Osteoblast (primary cell): ENCODE measurements around the gene SOX12. TPM values are rescaled to one million over a fixed set of nuclear protein-coding genes. Genes with fewer than 3 reads are reported as not detected.

ENCODE experiments used
- DNase-seq: peaks from one replicate; pipeline ENCODE4 v3.0.0; 2011; ENCODE audit warnings: low spot score, mixed read lengths; ENCODE audit not compliant: insufficient read length; ENCODE audit errors: missing footprints
- H2AFZ ChIP-seq: 2 replicates; pipeline ENCODE4 v1.6.0; 2011; ENCODE audit warnings: mild to moderate bottlenecking, low read length
- H3K27ac ChIP-seq: 2 replicates; pipeline ENCODE4 v1.5.1; 2011; ENCODE audit warnings: mild to moderate bottlenecking, low read depth, low read length, moderate library complexity
- H3K27me3 ChIP-seq: 2 replicates; pipeline ENCODE4 v1.6.0; 2012; ENCODE audit warnings: mild to moderate bottlenecking, control low read depth, inconsistent platforms, low read length, moderate library complexity; ENCODE audit not compliant: insufficient read depth
- H3K36me3 ChIP-seq: 2 replicates; pipeline ENCODE4 v1.5.1; 2011; ENCODE audit warnings: mild to moderate bottlenecking, low read length, control low read depth, moderate library complexity; ENCODE audit not compliant: insufficient read depth
- H3K4me1 ChIP-seq: 2 replicates; pipeline ENCODE4 v1.5.1; 2011; ENCODE audit warnings: mild to moderate bottlenecking, low read length, control low read depth, moderate library complexity; ENCODE audit not compliant: insufficient read depth
- H3K4me2 ChIP-seq: 2 replicates; pipeline ENCODE4 v1.6.0; 2011; ENCODE audit warnings: mild to moderate bottlenecking, low read length; ENCODE audit not compliant: insufficient read depth
- H3K4me3 ChIP-seq: fragments of 200-600 bp; sonication (generic); 3 replicates; pipeline ENCODE4 v1.5.1; 2012; ENCODE audit warnings: mild to moderate bottlenecking, low read length, inconsistent platforms; ENCODE audit not compliant: insufficient read depth
- H3K79me2 ChIP-seq: 2 replicates; pipeline ENCODE4 v1.6.0; 2012; ENCODE audit warnings: mild to moderate bottlenecking, low read length, control low read depth, inconsistent platforms; ENCODE audit not compliant: insufficient read depth
- H3K9me3 ChIP-seq: 2 replicates; pipeline ENCODE4 v1.5.1; 2011; ENCODE audit warnings: low read depth, low read length, control low read depth
- H4K20me1 ChIP-seq: 2 replicates; pipeline ENCODE4 v1.6.0; 2012; ENCODE audit warnings: mild to moderate bottlenecking, low read length, control low read depth; ENCODE audit not compliant: insufficient read depth
- total RNA-seq: library from RNA; depleted of rRNA; stranded (reverse); fragments of >200 nt; gene quantifications from 2 replicates; pipeline ENCODE4 v1.2.3, GENCODE V29; 2012
- TF ChIP-seq, protein P1 (sequence below): IDR thresholded peaks from 2 replicates; pipeline ENCODE4 v1.5.1; 2011; ENCODE audit warnings: mild to moderate bottlenecking, low read depth, low read length, moderate library complexity; ENCODE audit errors: extremely low read depth

The SOX12 gene
- total RNA-seq, 1 donor = 6.9 TPM

DNA sequence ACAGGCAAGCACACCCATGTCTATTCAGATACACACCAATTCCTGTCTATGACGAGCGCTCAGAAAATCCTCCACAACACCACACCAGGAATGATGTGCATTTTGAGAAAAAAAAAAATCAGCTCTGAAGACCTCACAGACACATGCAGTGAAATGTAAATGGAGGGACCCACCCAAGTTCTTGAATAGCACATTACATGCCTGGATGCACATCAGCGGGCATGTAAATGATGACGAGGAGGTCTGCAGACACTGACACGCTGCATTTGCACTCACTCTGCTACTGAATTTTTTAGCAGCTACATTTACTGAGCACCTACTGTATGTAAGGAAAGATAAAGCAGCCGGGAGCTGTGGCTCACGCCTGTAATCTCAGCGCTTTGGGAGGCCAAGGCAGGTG, 36.2 kb downstream of the SOX12 start:
- H3K27me3 ChIP-seq = no peaks in the 10 kb centered on the region
- H3K4me1 ChIP-seq = peaks cover 18% of the 10 kb centered on the region
- no peak overlapping the region for H3K27ac ChIP-seq
- H3K79me2 ChIP-seq = no peaks in the 10 kb centered on the region
- H3K4me3 ChIP-seq = no peak overlapping the region
- no peaks in the 10 kb centered on the region for H3K9me3 ChIP-seq
- no peak for DNase-seq
- H3K36me3 ChIP-seq = no peaks in the 10 kb centered on the region
- TF ChIP-seq, protein P1, sequence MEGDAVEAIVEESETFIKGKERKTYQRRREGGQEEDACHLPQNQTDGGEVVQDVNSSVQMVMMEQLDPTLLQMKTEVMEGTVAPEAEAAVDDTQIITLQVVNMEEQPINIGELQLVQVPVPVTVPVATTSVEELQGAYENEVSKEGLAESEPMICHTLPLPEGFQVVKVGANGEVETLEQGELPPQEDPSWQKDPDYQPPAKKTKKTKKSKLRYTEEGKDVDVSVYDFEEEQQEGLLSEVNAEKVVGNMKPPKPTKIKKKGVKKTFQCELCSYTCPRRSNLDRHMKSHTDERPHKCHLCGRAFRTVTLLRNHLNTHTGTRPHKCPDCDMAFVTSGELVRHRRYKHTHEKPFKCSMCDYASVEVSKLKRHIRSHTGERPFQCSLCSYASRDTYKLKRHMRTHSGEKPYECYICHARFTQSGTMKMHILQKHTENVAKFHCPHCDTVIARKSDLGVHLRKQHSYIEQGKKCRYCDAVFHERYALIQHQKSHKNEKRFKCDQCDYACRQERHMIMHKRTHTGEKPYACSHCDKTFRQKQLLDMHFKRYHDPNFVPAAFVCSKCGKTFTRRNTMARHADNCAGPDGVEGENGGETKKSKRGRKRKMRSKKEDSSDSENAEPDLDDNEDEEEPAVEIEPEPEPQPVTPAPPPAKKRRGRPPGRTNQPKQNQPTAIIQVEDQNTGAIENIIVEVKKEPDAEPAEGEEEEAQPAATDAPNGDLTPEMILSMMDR = no peak
- no peak overlapping the region for H2AFZ ChIP-seq
- H4K20me1 ChIP-seq = no peaks in the 10 kb centered on the region
- no peak overlapping the region for H3K4me2 ChIP-seq

DNA sequence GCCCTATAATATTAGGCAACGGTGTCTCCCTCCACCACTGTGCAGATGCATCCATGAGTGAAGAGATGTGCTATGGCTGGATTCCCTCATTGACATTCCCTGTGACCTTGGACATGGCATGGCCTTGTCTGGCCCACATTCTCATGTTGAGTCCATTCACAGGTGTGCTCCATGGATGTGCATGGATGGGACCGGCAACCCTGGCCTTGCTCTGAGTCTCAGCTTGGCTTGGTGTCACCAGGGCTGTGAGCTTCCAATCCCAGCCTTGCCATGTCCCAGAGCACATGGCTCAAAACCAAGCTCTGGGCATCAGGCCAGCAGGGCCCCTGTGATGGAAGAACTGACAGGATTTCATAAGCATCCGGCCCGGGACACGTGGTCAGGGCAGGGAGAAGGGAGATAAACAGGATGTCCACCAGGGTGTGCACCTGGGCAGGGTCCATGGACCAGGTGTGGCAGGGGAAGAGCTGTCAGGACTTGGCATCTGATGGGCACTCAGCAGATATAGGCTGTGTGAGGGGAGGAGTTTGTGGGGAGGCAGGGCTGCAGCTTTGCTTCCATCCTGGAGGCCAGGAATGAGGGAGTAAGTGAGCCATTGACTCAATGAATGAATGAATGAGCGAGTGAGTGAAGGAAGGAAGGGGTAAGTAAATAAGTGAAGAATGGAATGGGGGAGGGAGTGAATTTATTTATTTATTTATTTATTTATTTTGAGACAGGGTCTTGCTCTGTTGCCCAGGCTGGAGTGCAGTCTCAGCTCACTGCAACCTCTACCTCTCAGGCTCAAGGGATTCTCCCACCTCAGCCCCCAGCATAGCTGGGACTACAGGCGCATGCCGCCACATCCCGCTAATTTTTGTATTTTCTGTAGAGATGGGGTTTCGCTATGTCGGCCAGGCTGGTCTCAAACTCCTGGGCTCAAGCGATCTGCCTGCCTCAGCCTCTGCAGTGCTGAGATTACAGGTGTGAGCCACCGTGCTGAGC, 37.2 kb downstream of the SOX12 start:
- no peaks in the 10 kb centered on the region for H3K9me3 ChIP-seq
- no peaks in the 10 kb centered on the region for H3K79me2 ChIP-seq
- no peaks in the 10 kb centered on the region for H3K27me3 ChIP-seq
- no peak overlapping the region for H3K4me3 ChIP-seq
- no peak overlapping the region for H3K4me2 ChIP-seq
- H3K27ac ChIP-seq = no peak overlapping the region
- TF ChIP-seq, protein P1 = peak; percentile 33
- H4K20me1 ChIP-seq = no peaks in the 10 kb centered on the region
- peaks cover 18% of the 10 kb centered on the region for H3K4me1 ChIP-seq
- DNase-seq = peak; percentile 87
- H2AFZ ChIP-seq = peak overlapping the region; percentile 51
- H3K36me3 ChIP-seq = no peaks in the 10 kb centered on the region

- peaks cover 18% of the 10 kb centered on the region for H3K4me1 ChIP-seq
- no peak overlapping the region for H3K4me3 ChIP-seq
- H3K27ac ChIP-seq = no peak overlapping the region
- H2AFZ ChIP-seq = no peak overlapping the region
- no peaks in the 10 kb centered on the region for H3K9me3 ChIP-seq
- TF ChIP-seq, protein P1 = no peak
- H3K27me3 ChIP-seq = no peaks in the 10 kb centered on the region
- H3K36me3 ChIP-seq = no peaks in the 10 kb centered on the region
- H3K79me2 ChIP-seq = no peaks in the 10 kb centered on the region
- DNase-seq = no peak
- H4K20me1 ChIP-seq = no peaks in the 10 kb centered on the region
- H3K4me2 ChIP-seq = no peak overlapping the region
These were observed 38.1 kb downstream of the SOX12 start for GRCh38 chr20:363319-364078.
